IMR-90 (cell line): ENCODE data around the gene APIP.

Source experiments
- BHLHE40 ChIP-seq: fragments of 150-350 bp; IDR thresholded peaks from 2 replicates; pipeline ENCODE4 v1.6.1; 2016; ENCODE audit warnings: mild to moderate bottlenecking, low read depth, low read length
- CEBPB ChIP-seq: IDR thresholded peaks from 2 replicates; pipeline ENCODE4 v1.6.1; 2012; ENCODE audit warnings: low read depth, low read length, improper control_type of control experiment
- MAFK ChIP-seq: IDR thresholded peaks from 2 replicates; pipeline ENCODE4 v1.6.1; 2012; ENCODE audit warnings: low read depth, low read length, improper control_type of control experiment
- POLR2A ChIP-seq: IDR thresholded peaks from 2 replicates; pipeline ENCODE4 v1.6.1; 2012; ENCODE audit warnings: mild to moderate bottlenecking, low read depth, low read length
- SMC3 ChIP-seq: fragments of 150-350 bp; IDR thresholded peaks from 2 replicates; pipeline ENCODE4 v1.6.1; 2016; ENCODE audit warnings: low read depth, mild to moderate bottlenecking, antibody characterized with exemption, low read length, moderate library complexity
- TF ChIP-seq, protein P1 (sequence below): conservative IDR thresholded peaks from 2 replicates; pipeline ENCODE4 v1.5.1; 2012; ENCODE audit warnings: mild to moderate bottlenecking, low read depth, low read length, improper control_type of control experiment
- TF ChIP-seq, protein P2 (sequence below): fragments of 150-350 bp; IDR thresholded peaks from 2 replicates; pipeline ENCODE4 v1.6.1; 2016; ENCODE audit warnings: low read depth, mild to moderate bottlenecking, low read length, moderate library complexity, borderline replicate concordance
- TF ChIP-seq, protein P3 (sequence below): fragments of 150-350 bp; IDR thresholded peaks from 2 replicates; pipeline ENCODE4 v1.6.1; 2017; ENCODE audit warnings: mild to moderate bottlenecking, antibody characterized with exemption, low read length, low read depth

DNA sequence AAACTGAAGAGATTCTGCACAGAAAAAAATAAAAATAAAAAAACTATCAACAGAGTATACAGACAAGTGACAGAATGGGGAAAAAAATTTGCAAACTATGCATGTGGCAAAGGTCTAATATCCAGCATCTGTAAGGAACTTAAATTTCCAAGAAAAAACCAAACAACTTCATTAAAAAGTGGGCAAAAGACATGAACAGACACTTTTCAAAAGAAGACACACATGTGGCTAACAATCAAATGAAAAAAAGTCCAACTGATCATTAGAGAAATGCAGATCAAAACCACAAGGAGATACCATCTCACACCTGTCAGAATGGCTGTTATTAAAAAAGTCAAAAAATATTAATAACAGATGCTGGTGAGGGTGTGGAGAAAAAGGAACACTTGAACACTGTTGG is 64.3 kb downstream of the APIP start:
- TF ChIP-seq, protein P1, sequence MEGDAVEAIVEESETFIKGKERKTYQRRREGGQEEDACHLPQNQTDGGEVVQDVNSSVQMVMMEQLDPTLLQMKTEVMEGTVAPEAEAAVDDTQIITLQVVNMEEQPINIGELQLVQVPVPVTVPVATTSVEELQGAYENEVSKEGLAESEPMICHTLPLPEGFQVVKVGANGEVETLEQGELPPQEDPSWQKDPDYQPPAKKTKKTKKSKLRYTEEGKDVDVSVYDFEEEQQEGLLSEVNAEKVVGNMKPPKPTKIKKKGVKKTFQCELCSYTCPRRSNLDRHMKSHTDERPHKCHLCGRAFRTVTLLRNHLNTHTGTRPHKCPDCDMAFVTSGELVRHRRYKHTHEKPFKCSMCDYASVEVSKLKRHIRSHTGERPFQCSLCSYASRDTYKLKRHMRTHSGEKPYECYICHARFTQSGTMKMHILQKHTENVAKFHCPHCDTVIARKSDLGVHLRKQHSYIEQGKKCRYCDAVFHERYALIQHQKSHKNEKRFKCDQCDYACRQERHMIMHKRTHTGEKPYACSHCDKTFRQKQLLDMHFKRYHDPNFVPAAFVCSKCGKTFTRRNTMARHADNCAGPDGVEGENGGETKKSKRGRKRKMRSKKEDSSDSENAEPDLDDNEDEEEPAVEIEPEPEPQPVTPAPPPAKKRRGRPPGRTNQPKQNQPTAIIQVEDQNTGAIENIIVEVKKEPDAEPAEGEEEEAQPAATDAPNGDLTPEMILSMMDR: no peak
- TF ChIP-seq POLR2A (no peak), SMC3 (no peak), CEBPB (no peak), BHLHE40 (no peak), MAFK (no peak)
- TF ChIP-seq, protein P2, sequence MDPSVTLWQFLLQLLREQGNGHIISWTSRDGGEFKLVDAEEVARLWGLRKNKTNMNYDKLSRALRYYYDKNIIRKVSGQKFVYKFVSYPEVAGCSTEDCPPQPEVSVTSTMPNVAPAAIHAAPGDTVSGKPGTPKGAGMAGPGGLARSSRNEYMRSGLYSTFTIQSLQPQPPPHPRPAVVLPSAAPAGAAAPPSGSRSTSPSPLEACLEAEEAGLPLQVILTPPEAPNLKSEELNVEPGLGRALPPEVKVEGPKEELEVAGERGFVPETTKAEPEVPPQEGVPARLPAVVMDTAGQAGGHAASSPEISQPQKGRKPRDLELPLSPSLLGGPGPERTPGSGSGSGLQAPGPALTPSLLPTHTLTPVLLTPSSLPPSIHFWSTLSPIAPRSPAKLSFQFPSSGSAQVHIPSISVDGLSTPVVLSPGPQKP: no peak
- TF ChIP-seq, protein P3, sequence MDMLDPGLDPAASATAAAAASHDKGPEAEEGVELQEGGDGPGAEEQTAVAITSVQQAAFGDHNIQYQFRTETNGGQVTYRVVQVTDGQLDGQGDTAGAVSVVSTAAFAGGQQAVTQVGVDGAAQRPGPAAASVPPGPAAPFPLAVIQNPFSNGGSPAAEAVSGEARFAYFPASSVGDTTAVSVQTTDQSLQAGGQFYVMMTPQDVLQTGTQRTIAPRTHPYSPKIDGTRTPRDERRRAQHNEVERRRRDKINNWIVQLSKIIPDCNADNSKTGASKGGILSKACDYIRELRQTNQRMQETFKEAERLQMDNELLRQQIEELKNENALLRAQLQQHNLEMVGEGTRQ: no peak
